ENCODE results near the gene SOX8.

SOX8 gene

GRCh38 chr16:995087-995486 is 13.5 kb downstream of the SOX8 start:
- DNase-seq = no peak
- intact Hi-C loops (cut with DNase I) = no loop called here

- DNase-seq = no peak
- intact Hi-C loops (cut with DNase I) = no loop called here
These were observed 14.2 kb downstream of the SOX8 start for GRCh38 chr16:995783-996182.

- DNase-seq = no peak
- intact Hi-C loops (cut with DNase I) = no loop called here
These were observed 15.1 kb downstream of the SOX8 start for GRCh38 chr16:996681-997080.

- peak in 41 of 42 donors; percentile 54 to 95 (median 82) for DNase-seq
- intact Hi-C loops (cut with DNase I) = no loop called here
These were observed 16.0 kb downstream of the SOX8 start for GRCh38 chr16:997440-998051.

- peak in 1 of 42 donors; percentile 28 for DNase-seq
- intact Hi-C loops (cut with DNase I) = no loop called here
These were observed 16.6 kb downstream of the SOX8 start for GRCh38 chr16:998211-998610.

- peak in 1 of 42 donors; percentile 30 for DNase-seq
- intact Hi-C loops (cut with DNase I) = no loop called here
These were observed 17.0 kb downstream of the SOX8 start for GRCh38 chr16:998615-999014.

- intact Hi-C loops (cut with DNase I) = no loop called here
- DNase-seq = no peak
These were observed 18.1 kb downstream of the SOX8 start for GRCh38 chr16:999677-1000076.

GRCh38 chr16:1000608-1001007 is 19.0 kb downstream of the SOX8 start:
- intact Hi-C loops (cut with DNase I) = no loop called here
- DNase-seq = no peak

- DNase-seq = no peak
- intact Hi-C loops (cut with DNase I) = no loop called here
These were observed 19.5 kb downstream of the SOX8 start for GRCh38 chr16:1001096-1001495.

GRCh38 chr16:1002399-1003166 is 21.0 kb downstream of the SOX8 start:
- intact Hi-C loops (cut with DNase I) = no loop called here
- DNase-seq = peak in 37 of 42 donors; percentile 41 to 88 (median 70)

GRCh38 chr16:1003391-1004347 is 22.1 kb downstream of the SOX8 start:
- no peak for DNase-seq

GRCh38 chr16:1005286-1005685 is 23.7 kb downstream of the SOX8 start:
- intact Hi-C loops (cut with DNase I) = no loop called here

More at GRCh38 chr16:1003391-1004347, 22.1 kb downstream of the SOX8 start:
- intact Hi-C loops (cut with DNase I) = no loop called here

GRCh38 chr16:1006781-1007180 is 25.2 kb downstream of the SOX8 start:
- intact Hi-C loops (cut with DNase I) = no loop called here

More at GRCh38 chr16:1005286-1005685, 23.7 kb downstream of the SOX8 start:
- DNase-seq = no peak

GRCh38 chr16:1007284-1007850 is 25.8 kb downstream of the SOX8 start:
- intact Hi-C loops (cut with DNase I) = no loop called here
- no peak for DNase-seq

More at GRCh38 chr16:1006781-1007180, 25.2 kb downstream of the SOX8 start:
- DNase-seq = no peak

- intact Hi-C loops (cut with DNase I) = no loop called here
- no peak for DNase-seq
These were observed 26.5 kb downstream of the SOX8 start for GRCh38 chr16:1008085-1008484.

GRCh38 chr16:1009358-1010150 is 28.0 kb downstream of the SOX8 start:
- intact Hi-C loops (cut with DNase I) = no loop called here
- no peak for DNase-seq

GRCh38 chr16:1010251-1010650 is 28.7 kb downstream of the SOX8 start:
- DNase-seq = no peak
- intact Hi-C loops (cut with DNase I) = no loop called here

- intact Hi-C loops (cut with DNase I) = no loop called here
- no peak for DNase-seq
These were observed 29.2 kb downstream of the SOX8 start for GRCh38 chr16:1010815-1011214.

Data from head of caudate nucleus (tissue), 42 donors.